GM12878 (cell line): ENCODE measurements around the gene RICTOR. TPM values are rescaled to one million over a fixed set of nuclear protein-coding genes. Genes with fewer than 3 reads are reported as not detected.

ENCODE experiments used
- ASH2L ChIP-seq: fragments of 300-600, 200-600 bp; sonication (generic); IDR thresholded peaks from 2 replicates; pipeline ENCODE4 v1.6.1; 2017; ENCODE audit warnings: low read depth, mild to moderate bottlenecking, borderline replicate concordance
- ATF2 ChIP-seq: IDR thresholded peaks from 2 replicates; pipeline ENCODE4 v1.6.1; 2012; ENCODE audit warnings: low read length, inconsistent platforms
- E2F8 ChIP-seq: fragments of 450-650 bp; IDR thresholded peaks from 2 replicates; pipeline ENCODE4 v1.6.1; 2018; ENCODE audit warnings: mild to moderate bottlenecking, low read depth, moderate library complexity; ENCODE audit not compliant: partially characterized antibody
- FOXK2 ChIP-seq: fragments of 450-650 bp; IDR thresholded peaks from 2 replicates; pipeline ENCODE4 v1.6.1; 2017; ENCODE audit warnings: mild to moderate bottlenecking, moderate library complexity
- KLF5 ChIP-seq: fragments of 450-650 bp; IDR thresholded peaks from 2 replicates; pipeline ENCODE4 v1.6.1; 2014; ENCODE audit warnings: mild to moderate bottlenecking; ENCODE audit not compliant: partially characterized antibody
- MTA2 ChIP-seq: fragments of 450-650 bp; IDR thresholded peaks from 2 replicates; pipeline ENCODE4 v1.6.1; 2016; ENCODE audit warnings: low read depth, mild to moderate bottlenecking, moderate library complexity
- MTA3 ChIP-seq: IDR thresholded peaks from 2 replicates; pipeline ENCODE4 v1.6.1; 2012; ENCODE audit warnings: low read length, inconsistent platforms, borderline replicate concordance
- PAX8 ChIP-seq: fragments of 450-650 bp; IDR thresholded peaks from 2 replicates; pipeline ENCODE4 v1.6.1; 2017; ENCODE audit warnings: mild to moderate bottlenecking, moderate library complexity
- PML ChIP-seq: IDR thresholded peaks from 2 replicates; pipeline ENCODE4 v1.6.1; 2012; ENCODE audit warnings: low read length, inconsistent platforms
- POLR2AphosphoS5 ChIP-seq: IDR thresholded peaks from 2 replicates; pipeline ENCODE4 v1.6.1; 2011; ENCODE audit warnings: mild to moderate bottlenecking, low read length, inconsistent platforms
- RCOR1 ChIP-seq: conservative IDR thresholded peaks from 2 replicates; pipeline ENCODE4 v1.6.1; 2012; ENCODE audit warnings: low read depth, low read length, improper control_type of control experiment
- RELB ChIP-seq: fragments of 450-650 bp; IDR thresholded peaks from 2 replicates; pipeline ENCODE4 v1.6.1; 2017; ENCODE audit warnings: low read depth, mild to moderate bottlenecking, moderate library complexity
- polyA plus RNA-seq, 11 experiments: library from polyadenylated mRNA; depleted of rRNA in 4 of 11; unstranded in 6 of 11; stranded (reverse) in 5 of 11; fragments of >200 nt; fragmentation: Nextera tagmentation in 4 of 11; fragmentation: Illumina TruSeq in 1 of 11; extraction: Ambion mirVana in 4 of 11; extraction: Trizol in 1 of 11; gene quantifications; 1 replicate in 1 of 11; 2 replicates in 10 of 11; pipeline versions ENCODE4 v1.2.1 to v1.2.3, GENCODE V29; 2011 to 2016; ENCODE audit warnings: inconsistent platforms in 2 of 11, missing spikeins in 2 of 11, low read depth in 1 of 11
- total RNA-seq, 4 experiments: library from RNA; depleted of rRNA in 3 of 4; stranded (reverse); fragments of >200 nt in 3 of 4; fragmentation: Illumina TruSeq in 1 of 4; extraction: Trizol in 1 of 4; gene quantifications; 2 replicates each; pipeline versions ENCODE4 v1.2.1 to v1.2.3, GENCODE V29; 2013 to 2021

RICTOR gene
- total and polyA plus RNA-seq, 10 of the 15 experiments (the other 5 are each of a cell fraction or from before 2014, with no cell fraction given), result 2.7 to 23.0 (median 6.9) TPM

- TF ChIP-seq MTA2 (no peak), ASH2L (no peak), RELB (no peak), FOXK2 (no peak), MTA3 (no peak), ATF2 (no peak), PML (no peak), PAX8 (no peak), E2F8 (no peak), POLR2AphosphoS5 (no peak), RCOR1 (no peak), KLF5 (no peak)
These were observed 40.0 kb upstream of the RICTOR start (continued) for GRCh38 chr5:39114155-39114554.
